ENCODE data around the gene YBEY. TPM values are rescaled to one million over a fixed set of nuclear protein-coding genes. Genes with fewer than 3 reads are reported as not detected.

The YBEY gene
- total RNA-seq, 2 experiments from 2014 or later = 6.9 to 9.1 TPM

GRCh38 chr21:46334351-46335140, 48.4 kb downstream of the YBEY start:
- CTCF ChIA-PET = no interaction called here
- Mint-ChIP-seq H3K4me1 (peaks cover 2% of the 10 kb centered on the region), H3K36me3 (peaks cover 41% of the 10 kb centered on the region), H3K4me3 (no peak overlapping the region), H3K9me3 (ENCODE audit: low read depth) (no peaks in the 10 kb centered on the region), H3K27me3 (no peaks in the 10 kb centered on the region), H3K27ac (no peak overlapping the region)
- no peak for DNase-seq
- ATAC-seq = no peak

DNA sequence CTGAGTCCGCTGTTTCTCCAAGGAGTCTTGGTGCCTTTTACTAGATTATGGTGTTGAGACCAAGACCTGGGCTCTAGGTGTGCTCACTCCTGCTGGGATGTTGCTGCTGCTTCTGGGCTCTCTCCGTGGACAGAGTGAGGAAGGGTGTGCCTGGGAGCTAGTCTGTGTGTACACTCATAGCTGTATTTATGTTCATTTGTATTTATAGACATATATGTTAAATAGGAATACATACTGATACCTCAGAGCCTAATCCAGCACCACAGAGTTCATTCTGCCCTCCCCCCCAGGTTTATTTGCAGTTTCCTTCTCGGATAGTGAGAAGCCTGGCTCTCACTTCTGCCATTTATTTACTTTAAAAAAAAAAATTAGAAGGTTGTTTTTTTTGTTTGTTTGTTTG, 50.5 kb downstream of the YBEY start:
- ATAC-seq = no peak
- Mint-ChIP-seq H3K27ac (peak overlapping the region; percentile 37), H3K36me3 (peaks cover 49% of the 10 kb centered on the region), H3K9me3 (ENCODE audit: low read depth) (no peaks in the 10 kb centered on the region), H3K4me1 (peaks cover 3% of the 10 kb centered on the region), H3K27me3 (no peaks in the 10 kb centered on the region), H3K4me3 (no peak overlapping the region)
- no peak for DNase-seq
- CTCF ChIA-PET = interaction anchor here (1.2 kb wide), 1 partner anchor 122 kb away, joined by 3 read pairs; no protein-coding TSS in a partner anchor

DNA sequence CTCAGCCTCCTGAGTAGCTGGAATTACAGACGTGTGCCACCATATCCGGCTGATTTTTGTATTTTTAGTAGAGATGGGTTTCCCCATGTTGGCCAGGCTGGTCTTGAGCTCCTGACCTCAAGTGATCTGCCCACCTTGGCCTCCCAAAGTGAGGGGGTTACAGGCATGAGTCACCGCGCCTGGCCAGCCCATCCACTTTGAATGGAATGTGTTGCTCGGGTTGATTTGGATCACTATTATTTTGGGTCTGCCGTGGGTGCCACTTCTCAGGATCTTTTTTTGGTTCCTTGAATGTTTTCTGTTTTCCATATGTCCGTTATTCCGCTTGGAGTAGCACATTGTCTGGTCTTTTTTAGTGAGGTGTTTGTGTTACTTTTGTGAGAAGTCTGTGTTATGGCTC, 54.9 kb downstream of the YBEY start:
- ATAC-seq (no peak), DNase-seq (no peak)
- Mint-ChIP-seq H3K9me3 (ENCODE audit: low read depth) (no peaks in the 10 kb centered on the region), H3K4me3 (no peak overlapping the region), H3K27me3 (no peaks in the 10 kb centered on the region), H3K27ac (no peak overlapping the region), H3K4me1 (peaks cover 5% of the 10 kb centered on the region), H3K36me3 (peaks cover 46% of the 10 kb centered on the region)
- CTCF ChIA-PET = no interaction called here

DNA sequence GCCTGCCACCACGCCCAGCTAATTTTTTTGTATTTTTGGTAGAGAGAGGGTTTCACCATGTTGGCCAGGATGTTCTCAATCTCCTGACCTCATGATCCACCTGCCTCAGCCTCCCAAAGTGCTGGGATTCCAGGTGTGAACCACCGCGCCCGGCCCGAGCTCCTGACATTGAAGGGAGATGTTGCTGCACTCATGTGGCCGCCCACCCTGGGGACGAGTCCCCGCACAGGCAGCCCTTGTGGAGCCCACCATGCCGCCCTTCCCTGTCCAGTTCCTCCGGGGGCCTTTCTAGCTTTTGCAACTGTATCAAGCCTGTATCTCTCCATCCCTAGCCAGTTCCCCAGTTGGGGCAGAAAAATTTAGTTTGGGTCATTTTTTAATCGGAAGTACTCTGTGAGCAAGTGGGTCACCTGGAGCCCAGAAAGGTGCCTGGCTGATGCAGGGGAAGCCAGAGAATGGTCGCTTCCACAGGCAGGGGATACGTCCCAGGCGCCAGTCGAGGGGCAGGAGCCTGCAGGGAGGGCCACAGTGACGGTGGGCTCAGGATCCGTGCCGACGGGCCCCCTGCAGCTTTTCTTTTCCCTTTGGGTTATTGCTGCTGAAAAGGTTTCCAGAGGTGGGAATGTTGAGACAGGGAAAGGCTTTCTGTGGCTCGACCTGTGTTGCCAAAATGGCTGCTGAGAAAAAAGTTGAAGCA, 58.2 kb downstream of the YBEY start:
- H3K27me3 Mint-ChIP-seq = no peaks in the 10 kb centered on the region
- no peak for DNase-seq
- H3K4me3 Mint-ChIP-seq = no peak overlapping the region
- no peak for ATAC-seq
- H3K27ac Mint-ChIP-seq = no peak overlapping the region
- H3K9me3 Mint-ChIP-seq (ENCODE audit: low read depth) = no peaks in the 10 kb centered on the region
- CTCF ChIA-PET = no interaction called here
- H3K4me1 Mint-ChIP-seq = peaks cover 4% of the 10 kb centered on the region
- peaks cover 39% of the 10 kb centered on the region for H3K36me3 Mint-ChIP-seq

DNA sequence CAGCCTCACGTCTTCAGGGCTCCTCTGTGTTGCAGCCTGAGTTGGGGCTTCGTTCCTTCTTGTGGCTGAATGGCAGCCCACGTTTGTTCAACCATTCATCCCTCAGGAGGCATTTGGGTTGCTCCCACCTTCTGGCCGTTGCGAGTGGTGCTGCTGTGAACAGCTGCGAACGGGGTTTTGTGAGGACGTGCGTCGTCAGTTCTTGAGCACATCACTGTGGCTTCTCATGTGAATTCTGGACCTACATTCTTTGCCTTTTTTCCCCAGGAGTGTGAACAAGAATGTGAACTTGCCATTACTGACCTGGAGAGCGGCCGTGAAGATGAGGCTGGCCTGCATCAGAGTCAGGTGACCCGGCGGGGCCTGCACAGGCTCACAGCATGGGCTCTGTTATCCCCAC, 59.7 kb downstream of the YBEY start:
- no peak overlapping the region for H3K4me3 Mint-ChIP-seq
- H3K27me3 Mint-ChIP-seq = no peaks in the 10 kb centered on the region
- no peak for ATAC-seq
- CTCF ChIA-PET = no interaction called here
- no peak overlapping the region for H3K27ac Mint-ChIP-seq
- H3K36me3 Mint-ChIP-seq = peaks cover 37% of the 10 kb centered on the region
- no peak for DNase-seq
- H3K9me3 Mint-ChIP-seq (ENCODE audit: low read depth) = no peaks in the 10 kb centered on the region
- peaks cover 2% of the 10 kb centered on the region for H3K4me1 Mint-ChIP-seq

DNA sequence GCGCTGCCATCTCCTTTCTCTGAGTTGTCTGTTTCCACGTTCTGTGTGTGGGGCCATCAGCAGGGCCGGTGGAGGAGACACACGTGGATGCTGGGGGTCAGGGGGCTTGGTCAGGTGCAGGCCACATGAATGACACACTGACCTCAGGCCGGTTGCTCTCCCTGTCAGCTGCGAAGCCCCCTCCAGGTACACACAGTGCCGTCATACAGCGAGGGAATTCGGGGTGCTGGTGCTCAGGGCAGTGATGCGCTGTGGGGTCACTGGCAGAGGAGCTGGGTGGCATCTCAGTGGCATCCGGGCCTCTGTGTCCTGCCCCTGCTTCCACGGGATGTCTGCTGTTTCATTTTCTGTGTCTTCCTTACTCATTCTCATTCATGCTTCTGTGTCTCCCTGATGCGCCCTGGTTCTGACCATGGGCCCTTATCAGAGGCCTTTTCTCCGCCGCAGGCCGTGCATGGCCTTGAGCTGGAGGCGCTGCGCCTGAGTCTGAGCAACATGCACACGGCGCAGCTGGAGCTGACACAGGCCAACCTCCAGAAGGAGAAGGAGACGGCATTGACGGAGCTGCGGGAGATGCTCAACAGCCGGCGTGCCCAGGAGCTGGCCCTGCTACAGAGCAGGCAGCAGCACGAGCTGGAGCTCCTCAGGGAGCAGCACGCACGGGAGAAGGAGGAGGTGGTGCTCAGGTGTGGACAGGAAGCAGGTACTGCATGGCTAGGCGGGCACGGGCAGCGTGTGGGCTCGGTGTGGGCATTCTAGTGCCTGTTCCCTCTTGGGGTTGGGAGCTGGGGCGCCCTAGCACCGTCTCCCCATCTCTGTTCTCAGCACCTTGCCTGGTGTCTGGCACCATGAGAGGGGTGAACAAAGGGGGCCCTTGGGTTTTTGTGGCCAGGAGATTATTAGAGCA, 60.4 kb downstream of the YBEY start:
- no peaks in the 10 kb centered on the region for H3K27me3 Mint-ChIP-seq
- peaks cover 2% of the 10 kb centered on the region for H3K4me1 Mint-ChIP-seq
- H3K4me3 Mint-ChIP-seq = no peak overlapping the region
- no peaks in the 10 kb centered on the region for H3K9me3 Mint-ChIP-seq (ENCODE audit: low read depth)
- no peak for DNase-seq
- CTCF ChIA-PET = no interaction called here
- no peak for ATAC-seq
- no peak overlapping the region for H3K27ac Mint-ChIP-seq
- H3K36me3 Mint-ChIP-seq = peaks cover 34% of the 10 kb centered on the region

- H3K9me3 Mint-ChIP-seq (ENCODE audit: low read depth) = no peaks in the 10 kb centered on the region
- H3K4me3 Mint-ChIP-seq = no peak overlapping the region
- ATAC-seq = no peak
- CTCF ChIA-PET = no interaction called here
- no peaks in the 10 kb centered on the region for H3K27me3 Mint-ChIP-seq
- no peak overlapping the region for H3K27ac Mint-ChIP-seq
- peaks cover 33% of the 10 kb centered on the region for H3K36me3 Mint-ChIP-seq
- peaks cover 2% of the 10 kb centered on the region for H3K4me1 Mint-ChIP-seq
- DNase-seq = no peak
Measured at GRCh38 chr21:46347203-46347550, 61.0 kb downstream of the YBEY start.

Other genes starting within 250 kb of the YBEY start
- 10 to 100 TPM in 1 of 2 experiments, 1 to 10 TPM in 1; 5.0 to 17.9 TPM for gene COL6A2, start 188.2 kb upstream of the YBEY start, total RNA-seq
- not detected for gene FTCD, start 130.8 kb upstream of the YBEY start, total RNA-seq
- gene SPATC1L, start 101.9 kb upstream of the YBEY start, total RNA-seq = 1 to 10 TPM; 4.2 to 4.8 TPM
- 10 to 100 TPM; 44.9 to 49.5 TPM for gene LSS, start 57.6 kb upstream of the YBEY start, total RNA-seq
- gene MCM3AP, start 731 bp upstream of the YBEY start, total RNA-seq = 100 to 1,000 TPM; 134 to 139 TPM
- gene C21orf58, start 37.5 kb downstream of the YBEY start, total RNA-seq = 10 to 100 TPM; 48.4 to 82.1 TPM
- 100 to 1,000 TPM in 1 of 2 experiments, 10 to 100 TPM in 1; 89.7 to 104 TPM for gene PCNT, start 37.8 kb downstream of the YBEY start, total RNA-seq
- 10 to 100 TPM; 43.4 to 70.4 TPM for gene DIP2A, start 172.5 kb downstream of the YBEY start, total RNA-seq

All from activated CD8-positive, alpha-beta memory T cell treated with anti-CD3 and anti-CD28 coated beads, Interleukin-2, amount 10 ng/mL, durations not matched to agents 7 days and 5 days (primary cell).